Osteoblast (primary cell): ENCODE data around the gene ZNF24. TPM values are rescaled to one million over a fixed set of nuclear protein-coding genes. Genes with fewer than 3 reads are reported as not detected.
A peak's percentile ranks its signal among the peaks of the same experiment; 100 is the strongest.

Source experiments
- DNase-seq: peaks from one replicate; pipeline ENCODE4 v3.0.0; 2011; ENCODE audit warnings: low spot score, mixed read lengths; ENCODE audit not compliant: insufficient read length; ENCODE audit errors: missing footprints
- H2AFZ ChIP-seq: 2 replicates; pipeline ENCODE4 v1.6.0; 2011; ENCODE audit warnings: mild to moderate bottlenecking, low read length
- H3K27ac ChIP-seq: 2 replicates; pipeline ENCODE4 v1.5.1; 2011; ENCODE audit warnings: mild to moderate bottlenecking, low read depth, low read length, moderate library complexity
- H3K27me3 ChIP-seq: 2 replicates; pipeline ENCODE4 v1.6.0; 2012; ENCODE audit warnings: mild to moderate bottlenecking, control low read depth, inconsistent platforms, low read length, moderate library complexity; ENCODE audit not compliant: insufficient read depth
- H3K36me3 ChIP-seq: 2 replicates; pipeline ENCODE4 v1.5.1; 2011; ENCODE audit warnings: mild to moderate bottlenecking, low read length, control low read depth, moderate library complexity; ENCODE audit not compliant: insufficient read depth
- H3K4me1 ChIP-seq: 2 replicates; pipeline ENCODE4 v1.5.1; 2011; ENCODE audit warnings: mild to moderate bottlenecking, low read length, control low read depth, moderate library complexity; ENCODE audit not compliant: insufficient read depth
- H3K4me2 ChIP-seq: 2 replicates; pipeline ENCODE4 v1.6.0; 2011; ENCODE audit warnings: mild to moderate bottlenecking, low read length; ENCODE audit not compliant: insufficient read depth
- H3K4me3 ChIP-seq: fragments of 200-600 bp; sonication (generic); 3 replicates; pipeline ENCODE4 v1.5.1; 2012; ENCODE audit warnings: mild to moderate bottlenecking, low read length, inconsistent platforms; ENCODE audit not compliant: insufficient read depth
- H3K79me2 ChIP-seq: 2 replicates; pipeline ENCODE4 v1.6.0; 2012; ENCODE audit warnings: mild to moderate bottlenecking, low read length, control low read depth, inconsistent platforms; ENCODE audit not compliant: insufficient read depth
- H3K9me3 ChIP-seq: 2 replicates; pipeline ENCODE4 v1.5.1; 2011; ENCODE audit warnings: low read depth, low read length, control low read depth
- H4K20me1 ChIP-seq: 2 replicates; pipeline ENCODE4 v1.6.0; 2012; ENCODE audit warnings: mild to moderate bottlenecking, low read length, control low read depth; ENCODE audit not compliant: insufficient read depth
- total RNA-seq: library from RNA; depleted of rRNA; stranded (reverse); fragments of >200 nt; gene quantifications from 2 replicates; pipeline ENCODE4 v1.2.3, GENCODE V29; 2012
- TF ChIP-seq, protein P1 (sequence below): IDR thresholded peaks from 2 replicates; pipeline ENCODE4 v1.5.1; 2011; ENCODE audit warnings: mild to moderate bottlenecking, low read depth, low read length, moderate library complexity; ENCODE audit errors: extremely low read depth

ZNF24 gene
- total RNA-seq, 1 donor = 29.7 TPM

DNA sequence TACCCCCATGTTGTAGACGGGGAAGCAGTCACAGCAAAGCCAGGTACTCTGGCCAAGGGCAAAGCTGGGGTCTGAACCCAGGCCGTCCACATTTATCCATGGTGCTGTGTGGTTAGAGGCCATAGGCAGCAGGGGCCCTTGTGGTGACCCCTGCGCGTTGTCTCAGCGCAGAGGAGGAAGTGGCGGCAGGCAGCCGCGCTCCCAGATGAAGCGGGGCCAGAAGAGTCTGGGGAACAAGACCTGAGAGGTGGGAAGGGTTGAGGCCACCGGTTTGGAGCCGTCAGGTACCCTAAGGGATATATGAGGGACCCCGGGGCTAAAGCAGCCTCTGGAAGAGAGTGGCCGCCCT lies 32.1 kb upstream of the ZNF24 start:
- H3K4me1 ChIP-seq = peaks cover 22% of the 10 kb centered on the region
- peak overlapping the region; percentile 80 for H3K4me3 ChIP-seq
- no peaks in the 10 kb centered on the region for H3K79me2 ChIP-seq
- TF ChIP-seq, protein P1, sequence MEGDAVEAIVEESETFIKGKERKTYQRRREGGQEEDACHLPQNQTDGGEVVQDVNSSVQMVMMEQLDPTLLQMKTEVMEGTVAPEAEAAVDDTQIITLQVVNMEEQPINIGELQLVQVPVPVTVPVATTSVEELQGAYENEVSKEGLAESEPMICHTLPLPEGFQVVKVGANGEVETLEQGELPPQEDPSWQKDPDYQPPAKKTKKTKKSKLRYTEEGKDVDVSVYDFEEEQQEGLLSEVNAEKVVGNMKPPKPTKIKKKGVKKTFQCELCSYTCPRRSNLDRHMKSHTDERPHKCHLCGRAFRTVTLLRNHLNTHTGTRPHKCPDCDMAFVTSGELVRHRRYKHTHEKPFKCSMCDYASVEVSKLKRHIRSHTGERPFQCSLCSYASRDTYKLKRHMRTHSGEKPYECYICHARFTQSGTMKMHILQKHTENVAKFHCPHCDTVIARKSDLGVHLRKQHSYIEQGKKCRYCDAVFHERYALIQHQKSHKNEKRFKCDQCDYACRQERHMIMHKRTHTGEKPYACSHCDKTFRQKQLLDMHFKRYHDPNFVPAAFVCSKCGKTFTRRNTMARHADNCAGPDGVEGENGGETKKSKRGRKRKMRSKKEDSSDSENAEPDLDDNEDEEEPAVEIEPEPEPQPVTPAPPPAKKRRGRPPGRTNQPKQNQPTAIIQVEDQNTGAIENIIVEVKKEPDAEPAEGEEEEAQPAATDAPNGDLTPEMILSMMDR = no peak
- H3K27ac ChIP-seq = no peak overlapping the region
- no peaks in the 10 kb centered on the region for H3K9me3 ChIP-seq
- peak overlapping the region; percentile 79 for H2AFZ ChIP-seq
- peaks cover 20% of the 10 kb centered on the region for H3K27me3 ChIP-seq
- peak overlapping the region; percentile 81 for H3K4me2 ChIP-seq
- no peaks in the 10 kb centered on the region for H3K36me3 ChIP-seq
- no peaks in the 10 kb centered on the region for H4K20me1 ChIP-seq
- peak; percentile 25 for DNase-seq

DNA sequence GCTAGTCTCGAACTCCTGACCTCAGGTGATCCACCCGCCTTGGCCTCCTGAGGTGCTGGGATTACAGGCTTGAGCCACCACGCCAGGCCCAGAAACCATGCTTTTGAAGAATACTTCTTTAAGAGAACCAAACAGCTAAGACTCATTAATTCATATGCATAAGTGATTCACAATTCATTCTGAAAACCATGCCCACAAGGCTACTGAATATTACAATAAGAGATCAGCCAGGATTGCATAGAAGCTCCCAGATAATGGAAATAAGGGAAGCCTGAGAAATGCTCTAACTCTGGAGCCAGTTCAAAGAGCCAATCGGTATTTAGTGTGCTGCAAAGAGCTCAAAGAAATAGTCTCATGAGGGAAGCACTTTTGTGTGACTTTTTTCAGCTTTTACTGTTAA lies 30.5 kb upstream of the ZNF24 start:
- Histone ChIP-seq H3K27ac (no peak overlapping the region), H3K4me2 (no peak overlapping the region), H3K27me3 (peaks cover 20% of the 10 kb centered on the region), H4K20me1 (no peaks in the 10 kb centered on the region), H3K4me1 (peaks cover 23% of the 10 kb centered on the region), H3K4me3 (no peak overlapping the region), H3K9me3 (no peaks in the 10 kb centered on the region), H3K79me2 (no peaks in the 10 kb centered on the region), H3K36me3 (no peaks in the 10 kb centered on the region), H2AFZ (no peak overlapping the region)
- TF ChIP-seq, protein P1 = no peak
- no peak for DNase-seq

DNA sequence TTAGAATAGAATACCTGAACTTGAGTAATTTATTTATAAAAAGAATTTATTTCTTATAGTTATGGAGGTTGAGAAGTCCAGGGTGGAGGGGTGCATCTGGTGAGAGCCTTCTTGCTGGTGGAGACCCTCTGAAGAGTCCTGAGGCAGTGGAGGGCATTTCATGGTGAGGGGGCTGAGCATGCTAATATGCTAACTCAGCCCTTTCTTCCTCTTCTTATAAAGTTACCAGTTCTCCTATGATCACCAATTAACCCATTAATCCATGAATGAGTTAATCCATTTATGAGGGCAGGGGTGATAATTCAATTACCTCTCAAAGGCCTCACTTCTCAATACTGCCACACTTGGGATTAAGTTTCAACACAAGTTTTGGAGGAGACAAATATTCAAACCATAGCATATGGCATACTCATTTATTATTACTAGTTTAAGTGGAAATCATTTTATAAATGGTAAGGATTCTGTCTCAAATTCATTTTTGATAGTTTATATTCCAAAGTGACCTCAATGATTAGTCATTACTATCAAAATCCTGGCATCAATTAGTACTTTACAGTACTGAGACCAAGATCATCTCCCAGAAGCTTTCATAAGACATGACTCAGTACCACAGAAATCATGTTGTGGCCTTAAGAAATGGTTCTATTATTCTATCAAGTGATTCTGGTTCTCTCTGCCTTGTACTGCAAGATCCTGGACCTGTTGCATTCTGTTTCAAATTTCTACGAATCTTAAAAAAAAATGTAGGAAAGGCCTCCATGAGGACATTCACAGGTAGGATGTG lies 27.4 kb upstream of the ZNF24 start:
- Histone ChIP-seq H3K79me2 (no peaks in the 10 kb centered on the region), H2AFZ (no peak overlapping the region), H3K4me2 (peak overlapping the region; percentile 43), H3K27me3 (peaks cover 10% of the 10 kb centered on the region), H3K27ac (peak overlapping the region; percentile 52), H4K20me1 (no peaks in the 10 kb centered on the region), H3K4me1 (peaks cover 18% of the 10 kb centered on the region), H3K9me3 (no peaks in the 10 kb centered on the region), H3K36me3 (no peaks in the 10 kb centered on the region), H3K4me3 (no peak overlapping the region)
- TF ChIP-seq, protein P1 = no peak
- peak; percentile 97 for DNase-seq

DNA sequence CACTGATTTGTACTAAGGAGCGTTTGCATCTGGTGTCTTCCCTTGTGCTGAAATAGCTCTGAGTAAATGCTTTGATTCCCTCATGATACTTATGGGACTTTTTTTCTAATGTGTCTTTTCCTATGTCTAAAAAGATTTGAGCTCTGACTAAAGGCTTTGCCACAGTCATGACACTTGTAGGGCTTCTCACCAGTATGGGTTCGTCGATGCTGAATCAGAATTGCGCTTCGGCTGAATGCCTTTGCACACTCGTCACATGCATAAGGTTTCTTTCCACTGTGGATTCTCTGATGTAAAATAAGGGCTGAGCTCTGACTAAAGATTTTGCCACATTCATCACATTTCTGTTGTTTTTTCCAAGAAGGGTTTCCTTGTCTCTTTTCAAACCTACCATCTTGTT lies 24.9 kb upstream of the ZNF24 start:
- H3K27me3 ChIP-seq = peaks cover 12% of the 10 kb centered on the region
- no peak for DNase-seq
- H3K4me3 ChIP-seq = no peak overlapping the region
- no peaks in the 10 kb centered on the region for H4K20me1 ChIP-seq
- H3K9me3 ChIP-seq = no peaks in the 10 kb centered on the region
- peaks cover 18% of the 10 kb centered on the region for H3K4me1 ChIP-seq
- no peak overlapping the region for H2AFZ ChIP-seq
- no peak overlapping the region for H3K4me2 ChIP-seq
- peak overlapping the region; percentile 74 for H3K27ac ChIP-seq
- no peaks in the 10 kb centered on the region for H3K79me2 ChIP-seq
- TF ChIP-seq, protein P1 = no peak
- H3K36me3 ChIP-seq = no peaks in the 10 kb centered on the region
